Gastroesophageal sphincter (tissue), 4 donors: ENCODE data around the gene SLC40A1. TPM values are rescaled to one million over a fixed set of nuclear protein-coding genes. Genes with fewer than 3 reads are reported as not detected.
A peak's percentile ranks its signal among the peaks of the same experiment; 100 is the strongest.

Source experiments
- ATAC-seq: fragments of 150-250 bp; one replicate; pipeline ENCODE4 v1.9.1; 2016; ENCODE audit warnings: mild to moderate bottlenecking, moderate library complexity
- H3K27ac ChIP-seq, 4 donors: fragments of 200-600 bp; sonication (generic) in 3 of 4; 1 replicate in 3 of 4; 2 replicates in 1 of 4; pipeline ENCODE4 v1.5.1; 2016 to 2019
- H3K27me3 ChIP-seq: fragments of 200-600 bp; sonication (generic); one replicate; pipeline ENCODE4 v1.5.1; 2019
- H3K36me3 ChIP-seq, 2 donors: fragments of 200-600 bp; sonication (generic); one replicate each; pipeline ENCODE4 v1.5.1; 2019; ENCODE audit warnings: control low read depth in 1 of 2
- H3K4me1 ChIP-seq, 3 donors: fragments of 200-600 bp; sonication (generic); 1 replicate in 2 of 3; 2 replicates in 1 of 3; pipeline ENCODE4 v1.5.1; 2016 to 2019; ENCODE audit warnings: control low read depth in 2 of 3
- H3K4me3 ChIP-seq, 2 donors: fragments of 200-600 bp; sonication (generic); one replicate each; pipeline ENCODE4 v1.5.1; 2019; ENCODE audit warnings: mild to moderate bottlenecking in 1 of 2, moderate library complexity in 1 of 2
- H3K9me3 ChIP-seq, 3 donors: fragments of 200-600 bp; sonication (generic); one replicate each; pipeline ENCODE4 v1.5.1; 2017 to 2019; ENCODE audit warnings: control low read depth in 2 of 3
- EP300 ChIP-seq: sonication (generic); formaldehyde crosslinking; IDR thresholded peaks from one replicate; pipeline ENCODE4 v1.6.1; 2017; ENCODE audit warnings: antibody characterized with exemption, mild to moderate bottlenecking
- POLR2A ChIP-seq, 2 donors: fragments of 450-650 bp; IDR thresholded peaks; one replicate each; pipeline ENCODE4 v1.6.1; 2017; ENCODE audit warnings: antibody characterized with exemption in 2 of 2, mild to moderate bottlenecking in 2 of 2, moderate library complexity in 1 of 2
- POLR2AphosphoS5 ChIP-seq: sonication (generic); formaldehyde crosslinking; IDR thresholded peaks from one replicate; pipeline ENCODE4 v1.6.1; 2017; ENCODE audit warnings: antibody characterized with exemption
- WGBS, 2 donors: methylation state at CpG; one replicate each; pipeline ENCODE4 v1.1.5; 2018; ENCODE audit warnings: low coverage in 1 of 2; 5-methylcytosine and 5-hydroxymethylcytosine counted together
- total RNA-seq, 4 donors: library from RNA; depleted of rRNA; stranded (reverse); fragments of >200 nt; gene quantifications; one replicate each; pipeline ENCODE4 v1.1.0, GENCODE V29; 2016
- TF ChIP-seq, protein P1 (sequence below), 4 experiments: fragments of 200-600 bp in 2 of 4; fragments of 450-650 bp in 2 of 4; sonication (generic) in 1 of 4; IDR thresholded peaks; one replicate each; pipeline ENCODE4 v1.5.1; 2017 to 2019; ENCODE audit warnings: antibody characterized with exemption in 4 of 4, mild to moderate bottlenecking in 2 of 4, moderate library complexity in 2 of 4

Gene SLC40A1
- total RNA-seq, 4 donors from 2014 or later: 32.1 to 96.3 (median 57.2) TPM

GRCh38 chr2:189557373-189557772, 23.2 kb downstream of the SLC40A1 start:
- Histone ChIP-seq H3K27ac (peak overlapping the region in 1 of 4 donors; percentile 28), H3K4me3 (no peak overlapping the region), H3K27me3 (no peaks in the 10 kb centered on the region), H3K9me3 (no peaks in the 10 kb centered on the region), H3K36me3 (peaks cover 0 to 17% of the 10 kb centered on the region in 2 donors), H3K4me1 (peaks cover 10 to 100% (median 13%) of the 10 kb centered on the region in 3 donors)
- TF ChIP-seq EP300 (no peak), POLR2AphosphoS5 (no peak)
- TF ChIP-seq, protein P1, sequence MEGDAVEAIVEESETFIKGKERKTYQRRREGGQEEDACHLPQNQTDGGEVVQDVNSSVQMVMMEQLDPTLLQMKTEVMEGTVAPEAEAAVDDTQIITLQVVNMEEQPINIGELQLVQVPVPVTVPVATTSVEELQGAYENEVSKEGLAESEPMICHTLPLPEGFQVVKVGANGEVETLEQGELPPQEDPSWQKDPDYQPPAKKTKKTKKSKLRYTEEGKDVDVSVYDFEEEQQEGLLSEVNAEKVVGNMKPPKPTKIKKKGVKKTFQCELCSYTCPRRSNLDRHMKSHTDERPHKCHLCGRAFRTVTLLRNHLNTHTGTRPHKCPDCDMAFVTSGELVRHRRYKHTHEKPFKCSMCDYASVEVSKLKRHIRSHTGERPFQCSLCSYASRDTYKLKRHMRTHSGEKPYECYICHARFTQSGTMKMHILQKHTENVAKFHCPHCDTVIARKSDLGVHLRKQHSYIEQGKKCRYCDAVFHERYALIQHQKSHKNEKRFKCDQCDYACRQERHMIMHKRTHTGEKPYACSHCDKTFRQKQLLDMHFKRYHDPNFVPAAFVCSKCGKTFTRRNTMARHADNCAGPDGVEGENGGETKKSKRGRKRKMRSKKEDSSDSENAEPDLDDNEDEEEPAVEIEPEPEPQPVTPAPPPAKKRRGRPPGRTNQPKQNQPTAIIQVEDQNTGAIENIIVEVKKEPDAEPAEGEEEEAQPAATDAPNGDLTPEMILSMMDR (IDR thresholded peaks at IDR 0.05): no peak
- 21 to 64% methylated on average over 1 of the region's 1 CpG for WGBS, 2 donors
- no peak for ATAC-seq

GRCh38 chr2:189556526-189556925, 24.1 kb downstream of the SLC40A1 start:
- H3K36me3 ChIP-seq: peaks cover 0 to 12% of the 10 kb centered on the region in 2 donors
- H3K4me1 ChIP-seq: peaks cover 10 to 100% (median 16%) of the 10 kb centered on the region in 3 donors
- H3K4me3 ChIP-seq: no peak overlapping the region
- no peaks in the 10 kb centered on the region for H3K9me3 ChIP-seq
- ATAC-seq: no peak
- H3K27me3 ChIP-seq: no peaks in the 10 kb centered on the region
- H3K27ac ChIP-seq: peak overlapping the region in 2 of 4 donors; percentile 27 to 74
- WGBS, 2 donors: 77 to 98% methylated on average over 3 to 6 of the region's 7 CpGs
- TF ChIP-seq, protein P1 (IDR thresholded peaks at IDR 0.05): no peak
- TF ChIP-seq EP300 (no peak), POLR2A (IDR thresholded peaks at IDR 0.05) (no peak), POLR2AphosphoS5 (no peak)

DNA sequence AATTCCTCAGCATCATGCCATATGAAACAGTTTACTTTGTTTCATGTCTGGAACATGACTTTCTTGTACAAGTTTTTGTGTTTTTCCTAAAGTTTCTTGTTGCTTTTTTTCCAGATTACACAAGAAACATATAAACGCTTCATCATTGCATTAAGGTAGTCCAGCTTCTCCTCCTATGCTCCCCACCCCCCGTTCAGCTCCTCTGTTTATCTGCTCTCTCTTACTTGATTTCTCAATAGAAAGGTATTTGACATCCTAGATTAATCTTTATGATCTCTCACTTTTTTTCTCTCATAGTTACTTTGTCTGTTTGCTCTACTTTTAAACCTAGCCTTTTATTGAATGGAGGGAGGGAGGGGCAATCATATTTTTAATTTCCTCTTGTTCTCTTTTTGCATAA, 25.4 kb downstream of the SLC40A1 start:
- no peak for TF ChIP-seq POLR2A (IDR thresholded peaks at IDR 0.05)
- TF ChIP-seq POLR2AphosphoS5: no peak
- TF ChIP-seq, protein P1 (IDR thresholded peaks at IDR 0.05): no peak
- no peak for TF ChIP-seq EP300
- no peak for ATAC-seq
- Histone ChIP-seq H3K27ac (peak overlapping the region in 2 of 4 donors; percentile 30 to 74), H3K4me3 (no peak overlapping the region), H3K36me3 (no peaks in the 10 kb centered on the region), H3K27me3 (no peaks in the 10 kb centered on the region), H3K9me3 (no peaks in the 10 kb centered on the region), H3K4me1 (peaks cover 10 to 100% (median 16%) of the 10 kb centered on the region in 3 donors)
- WGBS, 2 donors: 50 to 61% methylated on average over 2 of the region's 2 CpGs

DNA sequence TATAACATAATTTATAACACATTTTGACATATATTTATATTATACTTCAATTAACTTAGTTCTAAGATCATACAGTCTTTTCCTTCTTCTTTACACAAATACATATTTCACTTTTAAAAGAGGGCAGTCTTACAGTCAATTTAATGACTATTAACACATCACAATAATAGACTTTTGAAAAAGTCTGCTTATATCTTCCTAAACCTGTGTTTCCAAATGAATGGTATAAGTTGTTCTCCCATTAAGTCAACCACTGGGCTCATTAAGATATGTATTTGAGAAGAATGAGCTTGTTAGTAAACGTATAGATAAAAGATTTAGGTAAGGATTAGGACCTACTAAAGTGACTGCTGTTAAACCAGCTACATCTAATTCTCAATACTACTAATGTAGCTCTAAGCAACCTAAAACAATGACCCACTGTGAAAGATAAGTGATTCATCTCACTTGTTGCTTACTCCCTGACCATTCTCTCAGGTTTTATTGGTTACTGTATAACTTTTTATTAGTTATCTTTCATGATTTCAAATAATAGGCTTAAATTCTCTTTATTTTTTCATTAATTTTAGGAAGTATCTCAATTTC, 27.0 kb downstream of the SLC40A1 start:
- Histone ChIP-seq H3K27ac (peak overlapping the region; percentile 39 to 74 (median 60)), H3K36me3 (no peaks in the 10 kb centered on the region), H3K9me3 (no peaks in the 10 kb centered on the region), H3K4me3 (no peak overlapping the region), H3K27me3 (no peaks in the 10 kb centered on the region), H3K4me1 (peaks cover 17 to 100% (median 21%) of the 10 kb centered on the region in 3 donors)
- ATAC-seq: no peak
- WGBS, 2 donors: 55 to 64% methylated on average over 1 of the region's 1 CpG
- TF ChIP-seq POLR2A (IDR thresholded peaks at IDR 0.05) (no peak), EP300 (no peak), POLR2AphosphoS5 (no peak)
- TF ChIP-seq, protein P1 (IDR thresholded peaks at IDR 0.05): no peak

DNA sequence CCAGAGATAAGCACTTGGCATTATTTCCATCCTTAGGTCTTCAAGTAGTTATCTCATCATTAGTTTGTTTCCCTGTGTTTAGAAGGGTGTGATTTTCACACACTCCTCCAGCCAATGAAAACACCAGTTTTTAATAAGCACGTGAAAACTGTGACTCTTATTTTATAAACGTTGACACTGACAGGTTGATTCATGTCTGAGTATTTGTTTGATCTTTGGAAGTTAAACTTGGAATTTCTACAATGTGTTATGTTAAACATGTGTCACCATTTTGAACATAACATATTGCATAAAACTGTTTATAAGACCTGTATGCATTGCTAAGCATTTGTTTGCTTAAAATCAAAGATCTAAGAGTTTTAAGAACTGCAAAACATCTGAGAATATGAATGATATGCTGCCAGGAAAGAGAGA, 27.6 kb downstream of the SLC40A1 start:
- Histone ChIP-seq H3K4me1 (peaks cover 17 to 100% (median 21%) of the 10 kb centered on the region in 3 donors), H3K9me3 (no peaks in the 10 kb centered on the region), H3K27me3 (no peaks in the 10 kb centered on the region), H3K27ac (peak overlapping the region; percentile 48 to 74 (median 60)), H3K36me3 (no peaks in the 10 kb centered on the region), H3K4me3 (no peak overlapping the region)
- no peak for ATAC-seq
- TF ChIP-seq POLR2A (IDR thresholded peaks at IDR 0.05) (no peak), EP300 (no peak), POLR2AphosphoS5 (no peak)
- TF ChIP-seq, protein P1 (IDR thresholded peaks at IDR 0.05): no peak
- 0 to 9% methylated on average over 2 of the region's 2 CpGs for WGBS, 2 donors
